T-helper 9 cell (primary cell): ENCODE data around the gene C22orf39.

Source experiments
- DNase-seq: peaks from one replicate; pipeline ENCODE4 v3.0.0-alpha.2; 2020
- total RNA-seq, 2 donors: gene quantifications; one replicate each; lab custom pipeline; 2026; lab: John Stamatoyannopoulos, UW

The C22orf39 gene
- 22.4 to 25.5 reads per million in 2 donors for total RNA-seq

GRCh38 chr22:19447330-19448075 lies at the start of gene C22orf39:
Gene C22orf39 (minus strand): TSS chr22:19447711. CDS start chr22:19447688, 23 bp downstream.
- peak; percentile 79 for DNase-seq

- no peak for DNase-seq
Measured at GRCh38 chr22:19497245-19497644, 49.7 kb upstream of the C22orf39 start.

- DNase-seq, result no peak
Measured at GRCh38 chr22:19496324-19496630, 48.8 kb upstream of the C22orf39 start.

- no peak for DNase-seq
Measured at GRCh38 chr22:19495562-19496323, 48.2 kb upstream of the C22orf39 start.

- no peak for DNase-seq
Measured at GRCh38 chr22:19494676-19495173, 47.2 kb upstream of the C22orf39 start.

GRCh38 chr22:19494001-19494560 lies 46.6 kb upstream of the C22orf39 start:
- DNase-seq, result no peak

GRCh38 chr22:19492504-19493174 lies 45.1 kb upstream of the C22orf39 start:
- no peak for DNase-seq

- DNase-seq, result no peak
Measured at GRCh38 chr22:19490628-19491230, 43.2 kb upstream of the C22orf39 start.

GRCh38 chr22:19488884-19489843 lies 41.7 kb upstream of the C22orf39 start:
- no peak for DNase-seq

GRCh38 chr22:19488285-19488684 lies 40.8 kb upstream of the C22orf39 start:
- no peak for DNase-seq

GRCh38 chr22:19483481-19484244 lies 36.2 kb upstream of the C22orf39 start:
- no peak for DNase-seq

GRCh38 chr22:19482297-19482696 lies 34.8 kb upstream of the C22orf39 start:
- DNase-seq, result no peak

GRCh38 chr22:19480789-19481188 lies 33.3 kb upstream of the C22orf39 start:
- no peak for DNase-seq

GRCh38 chr22:19480173-19480568 lies 32.7 kb upstream of the C22orf39 start:
- DNase-seq, result no peak

- DNase-seq, result peak; percentile 88
Measured at GRCh38 chr22:19479355-19480172, 32.1 kb upstream of the C22orf39 start, which contains the start of gene CDC45. Gene CDC45 (plus strand): TSS chr22:19479920. CDS start chr22:19479969, 49 bp downstream.

- peak; percentile 72 for DNase-seq
Measured at GRCh38 chr22:19478901-19479354, 31.4 kb upstream of the C22orf39 start, which contains the start of gene UFD1. Gene UFD1 (minus strand): TSS chr22:19479193. CDS start chr22:19479085, 108 bp downstream.

GRCh38 chr22:19478045-19478900 lies 30.8 kb upstream of the C22orf39 start:
- DNase-seq, result peak; percentile 1

GRCh38 chr22:19477321-19478044 lies 30.0 kb upstream of the C22orf39 start:
- no peak for DNase-seq
